ENCODE data around the gene ANTXR1.

ANTXR1 gene

DNA sequence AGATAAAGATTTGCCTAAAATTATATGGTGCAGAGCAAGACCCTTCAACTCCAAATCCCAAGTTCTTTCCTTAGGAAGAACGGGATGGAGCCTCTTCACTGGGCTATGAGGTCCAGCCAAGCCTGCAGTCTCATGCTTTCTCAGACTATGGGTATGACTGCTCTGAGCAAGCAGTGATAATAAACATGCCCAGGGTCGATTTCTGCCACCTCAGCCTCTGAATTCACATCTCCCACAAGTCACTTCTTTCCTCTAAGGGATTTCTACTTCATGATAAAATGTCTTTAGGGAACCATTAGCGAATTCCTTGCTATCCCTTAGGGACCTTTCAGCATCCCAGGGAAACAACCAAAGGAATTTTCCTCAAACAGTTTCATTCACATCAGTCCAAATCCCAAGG lies 279.3 kb downstream of the ANTXR1 start:
- DNase-seq: no peak

GRCh38 chr2:69296421-69296820 lies 283.4 kb downstream of the ANTXR1 start:
- DNase-seq: no peak

DNA sequence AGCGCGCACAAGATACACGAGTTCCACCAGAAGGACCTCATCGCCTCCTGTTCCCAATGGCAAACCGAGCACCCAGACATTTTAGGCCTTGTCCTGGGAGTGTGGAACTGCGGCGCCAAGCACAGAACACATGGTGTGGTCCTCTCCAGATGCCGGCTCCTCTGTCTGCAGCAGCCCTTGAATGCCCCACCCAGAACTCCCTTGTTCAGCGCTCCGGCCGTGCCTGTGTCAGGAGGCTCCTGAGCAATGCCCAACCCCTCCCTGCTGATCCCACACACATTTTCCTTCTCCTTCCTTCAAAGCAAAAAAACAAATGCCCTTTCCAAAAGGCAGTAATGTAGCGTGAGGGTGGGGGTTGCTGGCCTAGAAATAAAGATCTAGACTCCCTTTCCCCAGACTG lies 284.2 kb downstream of the ANTXR1 start:
- no peak for DNase-seq

- peak; percentile 31 for DNase-seq
These were observed 285.3 kb downstream of the ANTXR1 start for GRCh38 chr2:69298261-69298660.

DNA sequence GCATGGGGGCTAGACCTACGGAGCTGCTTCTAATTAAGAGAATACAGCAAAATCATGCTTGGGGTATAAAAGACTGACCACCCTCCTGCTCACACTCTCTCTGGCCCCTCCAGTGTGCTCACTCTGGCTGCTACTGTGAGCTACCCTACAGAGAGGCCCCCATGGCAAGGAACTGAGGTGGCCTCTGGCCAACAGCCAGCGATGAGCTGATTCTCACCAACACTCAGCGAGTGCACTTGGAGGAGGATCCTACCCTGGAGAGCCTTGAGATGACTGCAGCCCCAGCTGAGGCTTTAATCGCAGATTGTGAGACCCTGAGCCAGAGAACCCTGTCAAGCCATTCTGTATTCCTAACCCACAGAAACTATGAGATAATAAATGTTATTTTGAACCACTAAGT lies 285.9 kb downstream of the ANTXR1 start:
- no peak for DNase-seq

All from suppressor macrophage treated with lipopolysaccharide for 4 hours (primary cell).